ENCODE data around the gene MICAL3.
A peak's percentile ranks its signal among the peaks of the same experiment; 100 is the strongest.
"Not testable (repeated sequence)": the region's sequence is repeated elsewhere in the genome, so short reads cannot be mapped to it uniquely, and the experiment has no call there.

The MICAL3 gene

GRCh38 chr22:18024276-18024939, at the start of gene MICAL3:
Gene MICAL3, minus strand, starts transcription at chr22:18024561. Its CDS starts 117,749 bp downstream, at chr22:17906812.
- DNase-seq (ENCODE audit: low read depth in 3 of 3, low spot score in 1 of 3): peak in 2 of 3 donors; percentile 36 to 52

GRCh38 chr22:18073927-18074326, 49.6 kb upstream of the MICAL3 start:
- DNase-seq (ENCODE audit: low read depth in 3 of 3, low spot score in 1 of 3): not testable (repeated sequence)

GRCh38 chr22:18073467-18073866, 49.1 kb upstream of the MICAL3 start:
- DNase-seq (ENCODE audit: low read depth in 3 of 3, low spot score in 1 of 3): no peak

- no peak for DNase-seq (ENCODE audit: low read depth in 3 of 3, low spot score in 1 of 3)
Measured at GRCh38 chr22:18071968-18072310, 47.6 kb upstream of the MICAL3 start.

- not testable (repeated sequence) for DNase-seq (ENCODE audit: low read depth in 3 of 3, low spot score in 1 of 3)
Measured at GRCh38 chr22:18071307-18071967, 47.1 kb upstream of the MICAL3 start.

- DNase-seq (ENCODE audit: low read depth in 3 of 3, low spot score in 1 of 3): no peak
Measured at GRCh38 chr22:18070556-18071306, 46.4 kb upstream of the MICAL3 start.

- no peak for DNase-seq (ENCODE audit: low read depth in 3 of 3, low spot score in 1 of 3)
Measured at GRCh38 chr22:18070041-18070440, 45.7 kb upstream of the MICAL3 start.

- DNase-seq (ENCODE audit: low read depth in 3 of 3, low spot score in 1 of 3): no peak
Measured at GRCh38 chr22:18069041-18069440, 44.7 kb upstream of the MICAL3 start.

- no peak for DNase-seq (ENCODE audit: low read depth in 3 of 3, low spot score in 1 of 3)
Measured at GRCh38 chr22:18068381-18068988, 44.1 kb upstream of the MICAL3 start.

- DNase-seq (ENCODE audit: low read depth in 3 of 3, low spot score in 1 of 3): no peak
Measured at GRCh38 chr22:18067548-18068341, 43.4 kb upstream of the MICAL3 start.

- DNase-seq (ENCODE audit: low read depth in 3 of 3, low spot score in 1 of 3): no peak
Measured at GRCh38 chr22:18067121-18067520, 42.8 kb upstream of the MICAL3 start.

- DNase-seq (ENCODE audit: low read depth in 3 of 3, low spot score in 1 of 3): no peak
Measured at GRCh38 chr22:18066181-18066859, 42.0 kb upstream of the MICAL3 start.

GRCh38 chr22:18065256-18065655, 40.9 kb upstream of the MICAL3 start:
- DNase-seq (ENCODE audit: low read depth in 3 of 3, low spot score in 1 of 3): no peak

- DNase-seq (ENCODE audit: low read depth in 3 of 3, low spot score in 1 of 3): no peak
Measured at GRCh38 chr22:18064636-18065035, 40.3 kb upstream of the MICAL3 start.

GRCh38 chr22:18063715-18064114, 39.4 kb upstream of the MICAL3 start:
- DNase-seq (ENCODE audit: low read depth in 3 of 3, low spot score in 1 of 3): not testable (repeated sequence)

- DNase-seq (ENCODE audit: low read depth in 3 of 3, low spot score in 1 of 3): no peak
Measured at GRCh38 chr22:18063306-18063705, 38.9 kb upstream of the MICAL3 start.

GRCh38 chr22:18062421-18062820, 38.1 kb upstream of the MICAL3 start:
- no peak for DNase-seq (ENCODE audit: low read depth in 3 of 3, low spot score in 1 of 3)

GRCh38 chr22:18060646-18061620, 36.6 kb upstream of the MICAL3 start:
- no peak for DNase-seq (ENCODE audit: low read depth in 3 of 3, low spot score in 1 of 3)

- no peak for DNase-seq (ENCODE audit: low read depth in 3 of 3, low spot score in 1 of 3)
Measured at GRCh38 chr22:18059991-18060390, 35.6 kb upstream of the MICAL3 start.

All from stimulated activated CD4-positive, alpha-beta T cell treated with anti-CD3 and anti-CD28 coated beads, TNF-alpha, amount 100 ng/mL, for 1 hour (primary cell).